B cell (primary cell): ENCODE results near the gene OR6N2. TPM values are rescaled to one million over a fixed set of nuclear protein-coding genes. Genes with fewer than 3 reads are reported as not detected.

Source experiments
- ATAC-seq: fragments of 200-7000 bp; cut with Tn5 transposase; one replicate; pipeline ENCODE4 v1.10.0; 2021; ENCODE audit warnings: low read depth, mild to moderate bottlenecking, moderate number of reproducible peaks, moderate library complexity
- CTCF ChIA-PET: fragments of 350-600 bp; sonication (Branson Sonifier 250); formaldehyde crosslinking; loops from one replicate; lab custom pipeline; 2021; ENCODE audit warnings: antibody characterized with exemption, inconsistent platforms; lab: Charles Lee
- POLR2A ChIA-PET: fragments of 350-600 bp; sonication (Branson Sonifier 250); formaldehyde crosslinking; loops from one replicate; lab custom pipeline; 2021; ENCODE audit warnings: antibody characterized with exemption; lab: Charles Lee
- DNase-seq: peaks from one replicate; pipeline ENCODE4 v3.0.0; 2013
- H2AFZ ChIP-seq: 2 replicates; pipeline ENCODE4 v1.6.1; 2012; ENCODE audit warnings: mild to moderate bottlenecking, low read depth, low read length; ENCODE audit not compliant: insufficient read depth, poor library complexity, severe bottlenecking
- H3K27ac ChIP-seq, 2 donors: 1 replicate in 1 of 2; 2 replicates in 1 of 2; pipeline ENCODE4 v1.5.1; 2012 to 2013; ENCODE audit warnings: low read length in 2 of 2, mild to moderate bottlenecking in 2 of 2, moderate library complexity in 1 of 2
- H3K27me3 ChIP-seq, 4 experiments: fragments of 200-600 bp in 1 of 4; sonication (generic) in 1 of 4; replicated peaks in 1 of 4; 1 replicate in 2 of 4; 2 replicates in 2 of 4; pipeline versions ENCODE4 v1.6.1 to v1.7.0; 2013 to 2016; ENCODE audit warnings: low read length in 3 of 4, mild to moderate bottlenecking in 2 of 4, mixed read lengths in 1 of 4, moderate library complexity in 1 of 4; ENCODE audit not compliant: insufficient read depth in 4 of 4, control insufficient read depth in 3 of 4; ENCODE audit errors: control extremely low read depth in 1 of 4
- H3K36me3 ChIP-seq, 2 experiments: replicated peaks in 1 of 2; 1 replicate in 1 of 2; 2 replicates in 1 of 2; pipeline versions ENCODE4 v1.6.1 to v1.7.1; 2013; ENCODE audit warnings: low read length in 1 of 2; ENCODE audit not compliant: insufficient read depth in 2 of 2, control insufficient read depth in 1 of 2; ENCODE audit errors: control extremely low read depth in 1 of 2, extremely low read depth in 1 of 2
- H3K4me1 ChIP-seq, 2 donors: fragments of 200-600 bp in 1 of 2; sonication (generic) in 1 of 2; 1 replicate in 1 of 2; 2 replicates in 1 of 2; pipeline versions ENCODE4 v1.5.1 to v1.6.1; 2013 to 2017; ENCODE audit warnings: low read length in 2 of 2; ENCODE audit not compliant: control insufficient read depth in 2 of 2, insufficient read depth in 2 of 2
- H3K4me2 ChIP-seq: replicated peaks from 2 replicates; pipeline ENCODE3; 2012; ENCODE audit warnings: mild to moderate bottlenecking, low read depth, low read length; ENCODE audit not compliant: poor library complexity, severe bottlenecking
- H3K4me3 ChIP-seq, 5 experiments: fragments of 200-600 bp in 1 of 5; sonication (generic) in 1 of 5; 1 replicate in 3 of 5; 2 replicates in 2 of 5; pipeline versions ENCODE4 v1.5.1 to v1.7.0; 2011 to 2016; ENCODE audit warnings: low read length in 4 of 5, mild to moderate bottlenecking in 4 of 5, low read depth in 2 of 5, control low read depth in 1 of 5, moderate library complexity in 1 of 5; ENCODE audit not compliant: insufficient read depth in 1 of 5; ENCODE audit errors: control extremely low read depth in 1 of 5, extremely low read depth in 1 of 5
- H3K79me2 ChIP-seq: fragments of 200-600 bp; sonication (generic); one replicate; pipeline ENCODE4 v1.6.0; 2016; ENCODE audit warnings: low read length; ENCODE audit not compliant: control insufficient read depth, insufficient read depth
- H3K9ac ChIP-seq: fragments of 200-600 bp; sonication (generic); 2 replicates; pipeline ENCODE4 v1.6.1; 2017; ENCODE audit warnings: mild to moderate bottlenecking, low read length, moderate library complexity
- H3K9me3 ChIP-seq, 3 donors: one replicate each; pipeline versions ENCODE4 v1.6.1 to v1.7.1; 2013; ENCODE audit warnings: low read length in 2 of 3; ENCODE audit not compliant: control insufficient read depth in 2 of 3, insufficient read depth in 1 of 3; ENCODE audit errors: control extremely low read depth in 1 of 3
- H4K20me1 ChIP-seq: 2 replicates; pipeline ENCODE4 v1.6.0; 2012; ENCODE audit warnings: mild to moderate bottlenecking, low read length; ENCODE audit not compliant: insufficient read depth, control insufficient read depth, poor library complexity, severe bottlenecking
- H3K27ac Mint-ChIP-seq: one replicate; pipeline ENCODE4 v1.8.0; 2021; ENCODE audit warnings: mixed read lengths
- H3K27me3 Mint-ChIP-seq: one replicate; pipeline ENCODE4 v1.8.0; 2021; ENCODE audit warnings: mixed read lengths
- H3K4me1 Mint-ChIP-seq: one replicate; pipeline ENCODE4 v1.8.0; 2021; ENCODE audit warnings: mixed read lengths
- H3K4me3 Mint-ChIP-seq: one replicate; pipeline ENCODE4 v1.8.0; 2021; ENCODE audit warnings: mixed read lengths
- H3K9me3 Mint-ChIP-seq: one replicate; pipeline ENCODE4 v1.8.0; 2022; ENCODE audit warnings: mixed read lengths; ENCODE audit not compliant: insufficient read depth
- CTCF ChIP-seq: fragments of 200-600 bp; IDR thresholded peaks from one replicate; pipeline ENCODE4 v1.8.0; 2022; ENCODE audit warnings: antibody characterized with exemption, mild to moderate bottlenecking
- EZH2 ChIP-seq: IDR thresholded peaks from 2 replicates; pipeline ENCODE4 v1.6.1; 2012; ENCODE audit warnings: borderline replicate concordance, low read depth, mild to moderate bottlenecking, moderate library complexity, low read length; ENCODE audit not compliant: insufficient read depth, poor library complexity, severe bottlenecking
- WGBS: methylation state at CpG from one replicate; pipeline ENCODE4 v1.1.5; 2013; ENCODE audit warnings: missing lambda C conversion rate; ENCODE audit not compliant: insufficient coverage; 5-methylcytosine and 5-hydroxymethylcytosine counted together
- intact Hi-C: fragments of 100-400 bp; cut with micrococcal nuclease; formaldehyde crosslinking; loops from one replicate; pipeline ENCODE4 v1.10.0; 2022
- polyA plus RNA-seq: library from polyadenylated mRNA; depleted of rRNA; stranded (reverse); fragments of >200 nt; gene quantifications from 2 replicates; pipeline ENCODE4 v1.2.3, GENCODE V29; 2012
- total RNA-seq, 2 donors: library from RNA; stranded (reverse); fragments of 120-200 nt in 1 of 2; gene quantifications; 1 replicate in 1 of 2; 2 replicates in 1 of 2; pipeline versions ENCODE4 v1.2.3 to v1.2.4, GENCODE V29; 2013 to 2022

OR6N2 gene
- total and polyA plus RNA-seq, 2 donors (not counting 1 experiment from before 2014, with no cell fraction given), result not detected

GRCh38 chr1:158809862-158810261 is 28.9 kb upstream of the OR6N2 start:
- DNase-seq, result no peak
- 100% methylated on average over 2 of the region's 5 CpGs for WGBS

GRCh38 chr1:158809256-158809655 is 28.3 kb upstream of the OR6N2 start:
- POLR2A ChIA-PET, result no interaction called here
- H3K9me3 ChIP-seq, result no peaks in the 10 kb centered on the region
- CTCF ChIA-PET, result interaction anchor here (1.4 kb wide), 1 partner anchor 12 kb away, joined by 3 read pairs; no protein-coding TSS in a partner anchor
- H4K20me1 ChIP-seq, result no peaks in the 10 kb centered on the region
- no peak overlapping the region for H3K4me3 ChIP-seq
- no peak overlapping the region for H3K9ac ChIP-seq
- DNase-seq, result no peak
- no peak for ATAC-seq
- no peaks in the 10 kb centered on the region for H3K4me1 ChIP-seq
- H3K36me3 ChIP-seq, result no peaks in the 10 kb centered on the region
- no peak overlapping the region for H3K4me2 ChIP-seq
- no peak overlapping the region for H3K27ac ChIP-seq
- Mint-ChIP-seq H3K4me3 (no peak overlapping the region), H3K27ac (no peak overlapping the region), H3K4me1 (peaks cover 9% of the 10 kb centered on the region), H3K27me3 (peaks cover 10% of the 10 kb centered on the region), H3K9me3 (no peaks in the 10 kb centered on the region)
- TF ChIP-seq CTCF, result no peak
- TF ChIP-seq EZH2, result no peak
- intact Hi-C loops, result no loop called here
- H3K27me3 ChIP-seq, result no peaks in the 10 kb centered on the region
- no peak overlapping the region for H2AFZ ChIP-seq
- WGBS, result no CpG with 5 or more reads among the region's 3 CpGs
- no peaks in the 10 kb centered on the region for H3K79me2 ChIP-seq

More at GRCh38 chr1:158809862-158810261, 28.9 kb upstream of the OR6N2 start:
- Histone ChIP-seq H3K27me3 (no peaks in the 10 kb centered on the region), H3K4me3 (peak overlapping the region in 1 of 5 experiments; percentile 11), H3K27ac (no peak overlapping the region), H4K20me1 (no peaks in the 10 kb centered on the region), H3K9ac (no peak overlapping the region), H3K4me1 (no peaks in the 10 kb centered on the region), H3K9me3 (no peaks in the 10 kb centered on the region), H3K4me2 (no peak overlapping the region), H3K79me2 (no peaks in the 10 kb centered on the region), H3K36me3 (no peaks in the 10 kb centered on the region), H2AFZ (no peak overlapping the region)
- intact Hi-C loops, result no loop called here
- H3K4me3 Mint-ChIP-seq, result no peak overlapping the region
- H3K4me1 Mint-ChIP-seq, result peaks cover 9% of the 10 kb centered on the region
- ChIA-PET CTCF (no interaction called here), POLR2A (no interaction called here)
- TF ChIP-seq CTCF, result no peak
- TF ChIP-seq EZH2, result no peak
- peak overlapping the region; percentile 10 for H3K27ac Mint-ChIP-seq
- ATAC-seq, result no peak
- peaks cover 10% of the 10 kb centered on the region for H3K27me3 Mint-ChIP-seq
- no peaks in the 10 kb centered on the region for H3K9me3 Mint-ChIP-seq
